Neutrophil (primary cell): ENCODE results near the gene CDK6.
"Not testable (repeated sequence)": the region's sequence is repeated elsewhere in the genome, so short reads cannot be mapped to it uniquely, and the experiment has no call there.

Source experiments
- H3K27ac ChIP-seq: fragments of 200-600 bp; sonication (generic); 2 replicates; pipeline ENCODE4 v1.5.1; 2016; ENCODE audit warnings: mild to moderate bottlenecking, moderate library complexity
- H3K27me3 ChIP-seq: fragments of 200-600 bp; sonication (generic); 2 replicates; pipeline ENCODE4 v1.6.0; 2016; ENCODE audit warnings: mild to moderate bottlenecking
- H3K36me3 ChIP-seq: fragments of 200-600 bp; sonication (generic); 2 replicates; pipeline ENCODE4 v1.5.1; 2017
- H3K4me1 ChIP-seq, 2 experiments: fragments of 200-600 bp in 1 of 2; sonication (generic) in 1 of 2; 1 replicate in 1 of 2; 2 replicates in 1 of 2; pipeline versions ENCODE4 v1.5.1 to v1.6.1; 2013 to 2016; ENCODE audit warnings: low read depth in 1 of 2, low read length in 1 of 2, mild to moderate bottlenecking in 1 of 2, moderate library complexity in 1 of 2; ENCODE audit not compliant: control insufficient read depth in 1 of 2, insufficient read depth in 1 of 2
- H3K4me3 ChIP-seq, 2 experiments: fragments of 200-600 bp in 1 of 2; sonication (generic) in 1 of 2; 1 replicate in 1 of 2; 2 replicates in 1 of 2; pipeline ENCODE4 v1.5.1; 2013 to 2016; ENCODE audit warnings: low read depth in 1 of 2, low read length in 1 of 2, mild to moderate bottlenecking in 1 of 2, moderate library complexity in 1 of 2
- H3K9me3 ChIP-seq: fragments of 200-600 bp; sonication (generic); 2 replicates; pipeline ENCODE4 v1.5.1; 2016
- TF ChIP-seq, protein P1 (sequence below): fragments of 200-600 bp; sonication (generic); IDR thresholded peaks from 2 replicates; pipeline ENCODE4 v1.5.1; 2016; ENCODE audit warnings: antibody characterized with exemption

CDK6 gene

DNA sequence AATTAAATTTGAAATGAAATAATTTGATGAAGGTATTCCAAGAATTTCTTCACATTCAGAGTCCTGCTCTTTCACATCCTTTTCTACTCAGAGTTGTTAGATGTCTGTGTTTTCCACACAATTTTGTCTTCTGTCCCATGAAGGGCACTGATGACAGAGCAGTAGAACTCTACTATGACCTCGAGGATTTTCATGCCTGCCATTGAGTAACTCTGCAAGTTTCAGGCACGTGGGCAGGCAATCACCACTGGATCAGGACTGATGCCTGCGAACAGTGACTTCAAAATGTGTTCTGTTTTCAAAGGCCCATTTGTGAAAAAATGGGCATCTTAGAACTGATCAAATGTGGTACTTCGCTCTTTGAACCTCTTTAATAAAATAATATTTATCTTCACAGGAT is 91.1 kb downstream of the CDK6 start:
- Histone ChIP-seq H3K4me3 (no peak overlapping the region), H3K4me1 (peaks cover 8 to 9% of the 10 kb centered on the region in 2 experiments), H3K27me3 (no peaks in the 10 kb centered on the region), H3K36me3 (no peaks in the 10 kb centered on the region), H3K27ac (no peak overlapping the region), H3K9me3 (no peaks in the 10 kb centered on the region)
- TF ChIP-seq, protein P1, sequence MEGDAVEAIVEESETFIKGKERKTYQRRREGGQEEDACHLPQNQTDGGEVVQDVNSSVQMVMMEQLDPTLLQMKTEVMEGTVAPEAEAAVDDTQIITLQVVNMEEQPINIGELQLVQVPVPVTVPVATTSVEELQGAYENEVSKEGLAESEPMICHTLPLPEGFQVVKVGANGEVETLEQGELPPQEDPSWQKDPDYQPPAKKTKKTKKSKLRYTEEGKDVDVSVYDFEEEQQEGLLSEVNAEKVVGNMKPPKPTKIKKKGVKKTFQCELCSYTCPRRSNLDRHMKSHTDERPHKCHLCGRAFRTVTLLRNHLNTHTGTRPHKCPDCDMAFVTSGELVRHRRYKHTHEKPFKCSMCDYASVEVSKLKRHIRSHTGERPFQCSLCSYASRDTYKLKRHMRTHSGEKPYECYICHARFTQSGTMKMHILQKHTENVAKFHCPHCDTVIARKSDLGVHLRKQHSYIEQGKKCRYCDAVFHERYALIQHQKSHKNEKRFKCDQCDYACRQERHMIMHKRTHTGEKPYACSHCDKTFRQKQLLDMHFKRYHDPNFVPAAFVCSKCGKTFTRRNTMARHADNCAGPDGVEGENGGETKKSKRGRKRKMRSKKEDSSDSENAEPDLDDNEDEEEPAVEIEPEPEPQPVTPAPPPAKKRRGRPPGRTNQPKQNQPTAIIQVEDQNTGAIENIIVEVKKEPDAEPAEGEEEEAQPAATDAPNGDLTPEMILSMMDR, result no peak

DNA sequence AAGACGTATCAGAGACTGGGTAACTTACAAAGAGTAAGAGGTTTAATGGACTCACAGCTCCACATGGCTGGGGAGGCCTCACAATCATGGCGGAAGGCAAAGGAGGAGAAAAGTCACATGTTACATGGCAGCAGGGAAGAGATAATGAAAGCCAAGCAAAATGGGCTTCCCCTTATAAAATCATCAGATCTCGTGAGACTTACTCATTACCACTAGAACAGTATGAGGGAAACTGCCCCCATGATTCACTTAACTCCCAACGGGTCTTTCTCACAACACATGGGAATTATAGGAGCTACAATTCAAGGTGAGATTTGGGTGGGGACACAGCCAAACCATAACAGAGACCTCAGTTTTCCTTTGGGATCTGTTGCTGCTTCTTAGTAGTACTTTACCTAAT is 92.2 kb downstream of the CDK6 start:
- not testable (repeated sequence) for H3K4me3 ChIP-seq, H3K9me3 ChIP-seq, H3K27me3 ChIP-seq, H3K4me1 ChIP-seq, H3K27ac ChIP-seq, H3K36me3 ChIP-seq

DNA sequence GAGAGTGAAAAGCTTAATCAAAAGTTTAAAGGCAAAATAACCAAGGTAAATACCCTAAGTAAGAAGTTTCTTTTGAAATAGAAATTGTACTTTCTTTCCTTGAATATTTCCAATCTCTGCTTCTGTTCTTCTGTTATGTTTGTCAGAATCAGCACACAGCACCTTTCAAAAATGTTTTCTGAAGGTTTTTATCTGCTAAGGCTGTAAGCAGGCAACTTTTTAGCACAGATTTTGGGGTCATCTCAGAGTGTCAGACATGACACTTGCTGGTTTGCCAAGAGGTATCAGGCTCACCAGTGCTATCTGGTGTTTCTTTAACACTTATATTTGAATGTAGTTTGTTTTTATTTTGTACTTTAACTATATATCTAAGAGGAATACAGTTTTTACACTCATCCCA is 94.2 kb downstream of the CDK6 start:
- Histone ChIP-seq H3K27ac (no peak overlapping the region), H3K27me3 (no peaks in the 10 kb centered on the region), H3K4me1 (peaks cover 2% of the 10 kb centered on the region in 2 experiments), H3K9me3 (no peaks in the 10 kb centered on the region), H3K4me3 (no peak overlapping the region), H3K36me3 (no peaks in the 10 kb centered on the region)
- TF ChIP-seq, protein P1, result no peak

DNA sequence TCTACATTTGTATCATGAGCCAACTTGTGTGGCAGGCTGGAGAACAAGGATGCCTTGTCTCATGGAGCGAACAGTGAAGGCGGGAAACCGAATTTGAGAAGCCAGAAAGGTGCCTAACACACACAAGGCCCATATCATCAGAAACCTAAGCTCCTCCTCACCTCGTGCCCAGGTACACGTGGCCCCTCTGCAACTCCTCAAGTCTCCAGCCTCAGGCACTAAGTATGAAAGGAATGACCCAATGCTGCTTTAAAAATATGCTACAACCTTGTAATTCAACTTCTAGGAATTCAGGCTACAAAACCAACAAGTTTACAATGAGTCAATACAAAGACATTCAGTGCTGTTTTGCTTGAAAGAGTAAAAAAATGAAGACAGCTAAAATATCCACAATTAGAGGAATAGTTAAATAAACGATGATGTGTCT is 95.7 kb downstream of the CDK6 start:
- no peaks in the 10 kb centered on the region for H3K4me1 ChIP-seq
- no peak overlapping the region for H3K27ac ChIP-seq
- H3K36me3 ChIP-seq, result no peaks in the 10 kb centered on the region
- no peaks in the 10 kb centered on the region for H3K27me3 ChIP-seq
- TF ChIP-seq, protein P1, result no peak
- H3K9me3 ChIP-seq, result no peaks in the 10 kb centered on the region
- H3K4me3 ChIP-seq, result no peak overlapping the region

DNA sequence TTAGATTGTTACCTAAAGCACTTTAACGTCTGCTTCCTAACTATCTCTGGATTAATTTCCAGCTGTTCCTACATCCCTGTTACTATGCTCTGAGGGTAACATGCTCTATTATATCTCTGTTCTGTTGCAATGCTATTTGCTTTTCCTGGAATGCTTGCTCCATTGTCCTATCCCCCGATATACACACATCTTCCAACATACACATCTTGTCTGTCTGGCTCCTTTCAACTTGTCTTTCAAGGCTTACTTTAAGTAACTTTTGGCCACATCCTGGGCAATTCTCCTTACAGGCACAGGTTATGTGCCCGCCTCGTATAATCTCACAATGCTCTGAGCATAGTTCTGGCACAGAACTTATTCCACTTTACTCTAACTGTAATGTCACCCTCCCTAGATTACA is 96.2 kb downstream of the CDK6 start:
- Histone ChIP-seq H3K9me3 (no peaks in the 10 kb centered on the region), H3K27me3 (no peaks in the 10 kb centered on the region), H3K36me3 (no peaks in the 10 kb centered on the region), H3K27ac (no peak overlapping the region), H3K4me3 (no peak overlapping the region), H3K4me1 (no peaks in the 10 kb centered on the region)
- TF ChIP-seq, protein P1, result no peak

DNA sequence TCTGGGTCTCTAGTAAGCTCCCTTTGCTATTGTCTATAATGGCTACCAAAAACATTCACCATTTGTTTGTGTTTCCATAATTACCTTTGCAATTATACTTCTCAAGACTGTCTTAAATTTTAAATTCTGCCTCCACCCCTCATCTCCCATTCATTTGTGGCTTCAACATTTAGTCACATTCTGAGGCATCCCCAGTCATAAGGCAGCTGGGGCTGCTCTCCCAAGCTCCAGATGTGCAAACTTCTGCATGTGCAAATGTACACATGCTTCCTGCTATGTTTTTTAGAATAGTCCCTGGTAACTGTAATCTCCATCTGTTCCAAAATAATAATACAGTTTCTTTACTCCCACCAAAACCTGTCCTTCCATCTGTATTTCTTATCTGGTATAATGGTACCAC is 97.3 kb downstream of the CDK6 start:
- Histone ChIP-seq H3K9me3 (no peaks in the 10 kb centered on the region), H3K36me3 (no peaks in the 10 kb centered on the region), H3K4me3 (no peak overlapping the region), H3K27me3 (no peaks in the 10 kb centered on the region), H3K27ac (no peak overlapping the region), H3K4me1 (peaks cover 4% of the 10 kb centered on the region in 2 experiments)
- TF ChIP-seq, protein P1, result no peak
